KBM-7 (cell line): ENCODE data around the gene SPTSSB.

ENCODE experiments used
- DNase-seq: peaks from one replicate; pipeline ENCODE4 v3.0.0-alpha.2; 2015
- in situ Hi-C: fragments of 300-500 bp; cut with MboI; formaldehyde crosslinking; loops from 2 replicates; pipeline ENCODE4 v1.14.3; 2020; ENCODE audit warnings: low sequenced_read_pairs, low pct_unique_long_range_greater_than_20kb, mixed read lengths

The SPTSSB gene

GRCh38 chr3:161348796-161349400 is 22.4 kb downstream of the SPTSSB start:
- in situ Hi-C loops: no loop called here
- no peak for DNase-seq

- in situ Hi-C loops: no loop called here
- no peak for DNase-seq
Measured at GRCh38 chr3:161347726-161348125, 23.6 kb downstream of the SPTSSB start.

GRCh38 chr3:161345023-161345422 is 26.3 kb downstream of the SPTSSB start:
- DNase-seq: no peak
- in situ Hi-C loops: no loop called here

GRCh38 chr3:161343986-161344385 is 27.3 kb downstream of the SPTSSB start:
- in situ Hi-C loops: no loop called here
- no peak for DNase-seq

GRCh38 chr3:161343540-161343939 is 27.8 kb downstream of the SPTSSB start:
- no peak for DNase-seq
- in situ Hi-C loops: no loop called here

- in situ Hi-C loops: no loop called here
- no peak for DNase-seq
Measured at GRCh38 chr3:161342629-161343028, 28.7 kb downstream of the SPTSSB start.

GRCh38 chr3:161339517-161340500 is 31.5 kb downstream of the SPTSSB start:
- no peak for DNase-seq
- in situ Hi-C loops: no loop called here

- no peak for DNase-seq
- in situ Hi-C loops: no loop called here
Measured at GRCh38 chr3:161337311-161337710, 34.0 kb downstream of the SPTSSB start.

- in situ Hi-C loops: no loop called here
- no peak for DNase-seq
Measured at GRCh38 chr3:161336661-161337060, 34.7 kb downstream of the SPTSSB start.

- in situ Hi-C loops: no loop called here
- peak; percentile 42 for DNase-seq
Measured at GRCh38 chr3:161333696-161334095, 37.6 kb downstream of the SPTSSB start.

GRCh38 chr3:161332792-161333191 is 38.5 kb downstream of the SPTSSB start:
- DNase-seq: no peak
- in situ Hi-C loops: no loop called here

- DNase-seq: no peak
- in situ Hi-C loops: no loop called here
Measured at GRCh38 chr3:161325059-161325458, 46.3 kb downstream of the SPTSSB start.

- DNase-seq: no peak
- in situ Hi-C loops: no loop called here
Measured at GRCh38 chr3:161323926-161324621, 47.2 kb downstream of the SPTSSB start.

GRCh38 chr3:161322781-161323568 is 48.3 kb downstream of the SPTSSB start:
- in situ Hi-C loops: no loop called here
- DNase-seq: no peak

- in situ Hi-C loops: no loop called here
Measured at GRCh38 chr3:161320837-161321236, 50.5 kb downstream of the SPTSSB start.

GRCh38 chr3:161319867-161320266 is 51.5 kb downstream of the SPTSSB start:
- DNase-seq: no peak
- in situ Hi-C loops: no loop called here

More at GRCh38 chr3:161320837-161321236, 50.5 kb downstream of the SPTSSB start:
- no peak for DNase-seq

GRCh38 chr3:161317077-161317476 is 54.2 kb downstream of the SPTSSB start:
- in situ Hi-C loops: no loop called here
- DNase-seq: no peak

GRCh38 chr3:161316006-161316689 is 55.2 kb downstream of the SPTSSB start:
- DNase-seq: no peak
- in situ Hi-C loops: no loop called here
